ENCODE data around the gene ATP2B2.

GRCh38 chr3:10487988-10488633 lies 17.3 kb downstream of the ATP2B2 start:
- no peak for TF ChIP-seq TCF4 (CRISPR knock-in tag; IDR thresholded peaks at IDR 0.05; ENCODE audit: borderline replicate concordance)
- TF ChIP-seq PATZ1 (CRISPR knock-in tag; IDR thresholded peaks at IDR 0.05; ENCODE audit: borderline replicate concordance): no peak
- no peak for TF ChIP-seq ZNF70 (CRISPR knock-in tag; IDR thresholded peaks at IDR 0.05)
- no peak for TF ChIP-seq ZNF8 (CRISPR knock-in tag; IDR thresholded peaks at IDR 0.05)
- TF ChIP-seq ZC3H10 (CRISPR knock-in tag; IDR thresholded peaks at IDR 0.05): no peak
- TF ChIP-seq TOX (CRISPR knock-in tag; IDR thresholded peaks at IDR 0.05; ENCODE audit: borderline replicate concordance): no peak
- TF ChIP-seq RARB (CRISPR knock-in tag; IDR thresholded peaks at IDR 0.05): no peak
- no peak for TF ChIP-seq CREB5 (CRISPR knock-in tag; IDR thresholded peaks at IDR 0.05; ENCODE audit: low read depth)
- TF ChIP-seq PPARA (CRISPR knock-in tag; IDR thresholded peaks at IDR 0.05; ENCODE audit: borderline replicate concordance): no peak
- TF ChIP-seq ZFP3 (CRISPR knock-in tag; IDR thresholded peaks at IDR 0.05): no peak
- no peak for TF ChIP-seq SNAI2 (CRISPR knock-in tag; IDR thresholded peaks at IDR 0.05)
- TF ChIP-seq OSR1 (CRISPR knock-in tag; IDR thresholded peaks at IDR 0.05): no peak
- no peak for TF ChIP-seq BACH2 (CRISPR knock-in tag; IDR thresholded peaks at IDR 0.05; ENCODE audit: borderline replicate concordance)
- no peak for TF ChIP-seq POU6F1 (CRISPR knock-in tag; IDR thresholded peaks at IDR 0.05; ENCODE audit: borderline replicate concordance, low read depth)

Measured in SK-N-SH treated with all-trans-retinoic acid at 6 μM for 48 hours (cell line).